ENCODE measurements around the gene SKIL.
"Not testable (repeated sequence)": the region's sequence is repeated elsewhere in the genome, so short reads cannot be mapped to it uniquely, and the experiment has no call there.

SKIL gene, protein sequence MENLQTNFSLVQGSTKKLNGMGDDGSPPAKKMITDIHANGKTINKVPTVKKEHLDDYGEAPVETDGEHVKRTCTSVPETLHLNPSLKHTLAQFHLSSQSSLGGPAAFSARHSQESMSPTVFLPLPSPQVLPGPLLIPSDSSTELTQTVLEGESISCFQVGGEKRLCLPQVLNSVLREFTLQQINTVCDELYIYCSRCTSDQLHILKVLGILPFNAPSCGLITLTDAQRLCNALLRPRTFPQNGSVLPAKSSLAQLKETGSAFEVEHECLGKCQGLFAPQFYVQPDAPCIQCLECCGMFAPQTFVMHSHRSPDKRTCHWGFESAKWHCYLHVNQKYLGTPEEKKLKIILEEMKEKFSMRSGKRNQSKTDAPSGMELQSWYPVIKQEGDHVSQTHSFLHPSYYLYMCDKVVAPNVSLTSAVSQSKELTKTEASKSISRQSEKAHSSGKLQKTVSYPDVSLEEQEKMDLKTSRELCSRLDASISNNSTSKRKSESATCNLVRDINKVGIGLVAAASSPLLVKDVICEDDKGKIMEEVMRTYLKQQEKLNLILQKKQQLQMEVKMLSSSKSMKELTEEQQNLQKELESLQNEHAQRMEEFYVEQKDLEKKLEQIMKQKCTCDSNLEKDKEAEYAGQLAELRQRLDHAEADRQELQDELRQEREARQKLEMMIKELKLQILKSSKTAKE

DNA sequence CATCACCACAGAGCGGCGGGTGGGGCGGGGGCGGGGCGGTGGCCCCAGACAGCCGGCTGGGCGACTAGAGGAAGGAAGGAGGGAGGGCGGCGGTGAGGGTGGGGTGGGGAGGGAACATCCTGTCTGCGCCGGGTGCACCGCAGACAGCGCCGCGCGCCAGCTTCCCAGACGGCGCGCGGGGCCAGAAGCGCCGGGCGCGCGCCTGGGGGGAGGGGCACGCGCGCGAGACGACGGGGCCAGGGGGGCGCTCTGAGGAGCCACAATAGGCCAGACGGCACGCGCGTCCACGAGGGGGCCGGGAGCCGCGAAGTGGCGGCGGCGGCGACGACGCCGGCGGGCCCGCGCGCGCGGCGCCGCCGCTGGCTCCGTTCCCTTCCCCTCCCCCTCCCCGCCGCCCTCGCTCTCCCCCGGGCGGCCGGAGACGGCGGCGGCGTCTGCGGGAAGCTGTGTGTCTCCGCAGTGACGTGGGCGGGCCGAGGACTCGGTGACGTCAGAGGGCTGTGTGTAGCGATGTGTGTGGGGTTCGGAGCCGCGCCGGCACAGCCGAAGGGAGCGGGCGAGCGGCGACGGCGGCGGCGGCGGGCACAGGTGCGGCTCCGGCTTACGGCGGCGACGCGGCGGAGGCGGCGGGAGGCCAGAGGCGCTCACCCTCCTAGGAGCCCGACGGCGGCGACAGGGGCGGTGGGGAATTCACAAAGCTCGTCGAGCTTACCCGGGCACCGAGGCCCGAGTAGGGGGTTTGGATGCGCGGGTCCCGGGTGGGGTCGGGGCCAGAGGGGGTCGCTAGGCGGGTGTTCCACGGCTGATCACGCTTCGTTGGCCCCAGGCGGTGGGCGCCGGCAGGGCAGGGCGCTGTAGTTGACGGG, at the start of gene SKIL:
Gene SKIL, plus strand, starts transcription at position 540 of the 866 bp plus-strand sequence. CDS start 2,617 bp downstream, outside the sequence.
- no peak for FAIRE-seq

DNA sequence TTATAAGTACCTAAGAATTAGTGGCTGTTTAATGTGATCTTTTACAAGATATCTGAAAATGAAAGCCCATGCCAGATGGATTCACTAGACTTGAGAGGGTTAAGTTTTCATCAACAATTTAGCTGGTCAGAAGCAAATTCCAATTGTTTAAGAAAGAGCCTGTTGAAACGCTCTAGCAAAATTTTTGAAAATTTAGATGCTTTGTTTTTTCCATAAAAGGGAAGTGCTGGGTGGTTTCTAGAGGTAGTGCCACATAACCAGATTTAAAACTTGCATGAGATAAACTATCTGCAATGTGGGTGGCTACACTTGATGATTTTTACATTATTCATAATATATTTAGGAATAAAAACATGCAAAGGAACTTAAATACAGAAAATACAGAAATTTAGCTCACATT, 48.5 kb upstream of the SKIL start:
- FAIRE-seq, result no peak

DNA sequence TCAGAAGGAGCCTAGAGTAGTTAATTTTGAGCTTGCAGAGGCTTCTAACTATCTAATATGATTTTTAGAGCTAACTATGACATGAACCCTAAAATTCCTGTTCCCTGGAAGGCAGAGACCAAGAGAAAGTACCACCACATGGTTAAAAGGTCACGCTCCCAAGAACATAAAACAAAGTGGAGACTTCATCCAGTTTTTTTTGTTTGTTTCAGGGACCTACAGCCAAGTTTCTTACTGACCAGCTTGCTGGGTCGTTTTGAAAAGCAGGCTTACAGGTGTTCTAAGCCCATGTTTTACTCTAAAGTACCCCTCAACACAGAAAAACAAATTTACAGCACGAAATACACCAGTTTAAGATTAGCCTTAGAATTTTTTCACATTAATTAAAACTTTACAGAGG, 39.6 kb upstream of the SKIL start:
- no peak for FAIRE-seq

DNA sequence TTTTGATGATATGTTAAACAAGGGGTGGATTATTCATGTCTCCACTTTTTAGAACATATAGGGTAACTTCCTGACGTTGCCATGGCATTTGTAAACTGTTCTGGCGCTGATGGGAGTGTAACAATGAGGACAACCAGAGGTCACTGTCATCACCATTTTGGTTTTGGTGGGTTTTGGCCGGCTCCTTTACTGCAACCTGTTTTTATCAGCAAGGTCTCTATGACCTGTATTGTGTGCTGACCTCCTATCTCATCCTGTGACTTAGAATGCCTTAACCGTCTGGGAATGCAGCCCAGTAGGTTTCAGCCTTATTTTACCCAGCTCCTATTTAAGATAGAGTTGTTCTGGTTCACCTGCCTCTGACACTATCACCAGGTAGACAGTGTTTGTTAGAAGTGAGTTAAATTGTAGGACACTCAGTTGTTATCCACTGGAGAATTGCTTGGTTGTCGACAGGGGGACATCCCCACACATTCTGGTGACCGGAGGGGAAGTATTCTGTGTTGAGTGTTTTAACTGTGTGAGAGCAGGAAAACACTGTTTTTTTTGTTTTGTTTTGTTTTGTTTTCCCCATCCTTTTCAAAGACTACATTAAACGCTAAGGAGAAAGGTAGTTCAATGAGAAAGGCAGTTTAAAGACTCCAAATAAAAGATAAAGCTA, 36.9 kb upstream of the SKIL start:
- no peak for FAIRE-seq

DNA sequence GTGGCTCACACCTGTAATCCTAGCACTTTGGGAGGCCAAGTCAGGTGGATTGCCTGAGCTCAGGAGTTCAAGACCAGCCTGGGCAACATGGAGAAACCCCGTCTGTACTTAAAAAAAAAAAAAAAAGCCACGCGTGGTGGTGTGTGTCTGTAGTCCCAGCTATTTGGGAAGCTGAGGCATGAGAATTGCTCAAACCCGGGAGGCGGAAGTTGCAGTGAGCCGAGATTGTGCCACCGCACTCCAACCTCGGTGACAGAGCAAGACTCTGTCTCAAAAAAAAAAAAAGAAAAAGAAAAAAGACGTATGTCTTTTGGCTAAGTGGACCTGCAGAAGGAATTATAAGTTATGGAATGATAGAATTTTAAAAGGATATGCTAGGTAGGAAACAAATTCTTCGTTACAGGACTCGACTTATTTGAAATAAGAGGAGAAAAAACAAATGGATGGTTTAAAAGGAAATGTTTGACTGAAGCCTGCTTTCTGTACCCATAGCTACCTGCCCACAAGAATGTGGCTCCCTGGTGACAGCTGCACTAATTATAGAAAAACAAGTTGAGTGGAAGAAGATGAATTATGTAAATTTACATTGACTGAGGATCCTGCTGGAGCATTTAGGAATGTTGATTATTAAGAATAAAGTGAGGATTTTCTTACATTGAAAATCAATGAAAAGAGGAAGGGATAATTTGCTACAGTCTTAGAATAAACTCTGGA, 36.0 kb upstream of the SKIL start:
- FAIRE-seq, result no peak

DNA sequence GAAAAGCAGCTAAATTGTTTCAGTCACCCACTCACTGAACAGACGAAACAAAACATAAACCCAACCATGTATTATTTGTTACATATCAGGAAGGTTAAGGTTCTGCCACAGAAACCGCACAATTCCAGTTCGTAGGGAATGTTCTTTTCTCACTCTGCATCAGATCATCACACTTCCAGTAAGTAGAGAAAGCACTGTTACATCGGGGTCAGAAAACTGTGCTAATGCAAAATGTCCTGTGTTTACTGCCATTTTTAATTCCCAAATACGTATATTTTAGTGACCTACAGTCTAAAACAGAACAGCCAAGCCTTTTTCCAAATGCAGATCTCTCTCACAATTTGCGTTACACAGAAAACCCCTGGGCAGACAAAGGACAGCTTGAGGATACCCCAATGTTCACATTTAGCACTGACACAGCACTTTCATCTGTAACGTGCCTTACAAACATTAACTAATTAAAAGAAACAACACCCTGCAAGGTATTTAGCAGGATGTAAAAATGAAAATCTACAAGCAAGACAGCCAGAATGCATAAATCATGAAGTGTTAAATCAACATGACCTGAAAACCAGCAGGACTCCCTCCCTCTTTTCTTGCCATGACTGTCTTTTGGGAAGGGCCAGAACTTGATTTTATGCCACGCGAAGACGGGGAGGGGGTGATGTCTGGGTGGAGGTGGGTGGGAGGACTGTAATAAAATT, 34.8 kb upstream of the SKIL start:
- FAIRE-seq, result no peak

DNA sequence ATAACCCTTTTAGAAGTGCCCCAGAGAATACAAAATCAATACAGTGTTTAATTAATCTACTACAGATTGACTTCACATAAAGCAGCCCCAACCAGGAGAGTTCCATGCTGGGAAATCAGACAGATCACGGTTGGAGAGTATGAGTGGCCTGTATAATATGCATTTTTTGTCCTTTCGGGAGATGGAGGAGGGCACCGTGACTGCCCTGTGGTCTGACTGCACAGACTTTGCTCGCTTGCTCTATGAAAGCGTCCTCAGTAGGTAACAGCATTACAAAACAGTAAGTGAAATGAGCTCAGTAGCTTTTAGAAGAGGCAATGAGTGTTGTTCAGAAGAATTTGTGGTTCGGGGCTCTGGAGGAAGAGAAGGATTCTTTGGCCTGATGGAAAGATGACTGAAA, 34.2 kb upstream of the SKIL start:
- no peak for FAIRE-seq

DNA sequence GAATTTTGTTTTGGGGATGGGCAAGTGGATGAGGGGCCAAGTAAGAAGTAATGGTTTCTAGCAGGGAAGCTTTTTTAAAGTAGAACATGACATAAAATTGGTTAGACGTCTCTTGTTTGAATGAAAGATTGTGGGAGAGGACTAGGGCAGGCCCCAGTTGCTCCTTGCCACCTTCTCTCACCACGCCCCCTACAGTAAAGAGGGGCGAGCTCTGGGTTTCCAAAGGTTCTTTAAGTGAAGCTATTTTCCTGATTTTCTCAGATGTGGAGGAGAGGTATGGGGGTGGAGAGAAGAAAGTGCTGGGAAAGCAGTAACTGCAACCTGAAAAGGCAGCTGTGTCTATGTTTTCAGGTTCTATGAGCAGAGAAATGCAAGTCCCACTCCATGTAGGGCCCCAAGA, 32.6 kb upstream of the SKIL start:
- FAIRE-seq, result no peak

DNA sequence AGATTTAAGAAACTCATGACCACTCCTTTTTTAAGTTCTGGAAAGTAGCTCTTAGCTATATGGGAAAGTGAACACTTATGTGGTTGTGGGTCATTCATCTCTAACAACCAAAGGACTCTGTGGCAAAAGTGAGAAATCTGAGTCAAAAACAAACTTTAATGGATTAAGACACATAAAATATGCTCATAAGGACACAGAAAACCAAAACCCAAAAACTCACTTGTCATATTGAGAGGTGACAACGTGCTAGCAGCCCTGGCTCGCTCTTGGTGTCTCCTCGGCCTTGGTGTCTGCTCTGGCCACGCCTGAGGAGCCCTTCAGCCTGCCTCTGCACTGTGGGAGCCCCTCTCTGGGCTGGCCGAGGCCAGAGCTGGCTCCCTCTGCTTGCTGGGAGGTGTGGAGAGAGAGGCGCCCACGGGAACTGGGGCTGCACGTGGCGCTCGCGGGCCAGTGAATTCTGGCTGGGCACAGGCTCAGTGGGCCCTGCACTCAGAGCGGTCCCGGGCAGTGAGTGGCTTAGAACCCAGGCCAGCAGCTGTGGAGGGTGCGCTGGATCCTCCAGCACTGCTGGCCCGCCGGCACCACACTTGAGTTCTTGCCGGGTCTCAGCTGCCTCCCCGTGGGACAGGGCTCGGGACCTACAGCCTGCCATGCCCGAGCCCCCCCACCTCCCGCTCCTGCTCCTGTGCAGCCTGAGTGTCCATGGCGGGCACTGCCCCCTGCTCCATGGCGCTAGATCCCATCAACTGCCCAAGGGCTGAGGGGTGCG, 30.3 kb upstream of the SKIL start:
- FAIRE-seq, result no peak

DNA sequence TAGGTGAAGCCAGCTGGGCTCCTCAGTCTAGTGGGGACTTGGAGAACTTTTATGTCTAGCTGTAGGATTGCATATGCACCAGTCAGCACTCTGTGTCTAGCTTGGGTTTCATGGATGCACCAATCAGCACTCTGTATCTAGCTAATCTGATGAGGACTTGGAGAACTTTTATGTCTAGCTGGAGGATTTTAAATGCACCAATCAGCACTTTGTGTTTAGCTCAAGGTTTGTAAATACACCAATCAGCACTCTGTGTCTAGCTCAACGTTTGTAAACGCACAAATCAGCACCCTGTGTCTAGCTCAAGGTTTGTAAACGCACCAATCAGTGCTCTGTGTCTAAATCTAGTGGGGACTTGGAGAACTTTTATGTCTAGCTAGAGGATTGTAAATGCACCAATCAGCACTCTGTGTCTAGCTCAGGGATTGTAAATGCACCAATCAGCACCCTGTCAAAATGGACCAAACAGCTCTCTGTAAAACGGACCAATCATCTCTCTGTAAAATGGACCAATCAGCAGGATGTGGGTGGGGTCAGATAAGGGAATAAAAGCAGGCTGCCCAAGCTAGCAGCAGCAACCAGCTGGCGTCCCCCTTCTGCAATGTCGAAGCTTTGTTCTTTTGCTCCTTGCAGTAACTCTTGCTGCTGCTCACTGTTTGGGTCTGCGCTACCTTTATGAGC, 29.5 kb upstream of the SKIL start:
- FAIRE-seq, result not testable (repeated sequence)

DNA sequence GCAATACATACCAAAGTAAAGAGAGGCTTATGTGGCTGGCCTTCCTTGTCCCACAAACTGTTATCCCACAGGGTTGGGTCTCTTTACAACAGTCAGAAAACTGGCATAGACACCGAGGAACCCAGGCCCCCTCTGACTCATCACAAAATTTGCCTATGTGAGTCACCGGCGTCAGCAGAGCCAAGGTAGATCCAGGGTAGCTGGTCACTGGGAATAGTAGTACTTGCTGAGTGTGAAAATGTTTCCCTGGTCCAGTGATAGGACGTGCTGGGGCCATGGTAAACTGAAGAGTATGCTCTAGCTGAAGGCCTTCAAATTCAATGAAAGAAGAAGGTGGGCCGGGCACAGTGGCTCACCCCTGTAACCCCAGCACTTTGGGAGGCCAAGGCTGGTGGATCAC, 27.1 kb upstream of the SKIL start:
- no peak for FAIRE-seq

DNA sequence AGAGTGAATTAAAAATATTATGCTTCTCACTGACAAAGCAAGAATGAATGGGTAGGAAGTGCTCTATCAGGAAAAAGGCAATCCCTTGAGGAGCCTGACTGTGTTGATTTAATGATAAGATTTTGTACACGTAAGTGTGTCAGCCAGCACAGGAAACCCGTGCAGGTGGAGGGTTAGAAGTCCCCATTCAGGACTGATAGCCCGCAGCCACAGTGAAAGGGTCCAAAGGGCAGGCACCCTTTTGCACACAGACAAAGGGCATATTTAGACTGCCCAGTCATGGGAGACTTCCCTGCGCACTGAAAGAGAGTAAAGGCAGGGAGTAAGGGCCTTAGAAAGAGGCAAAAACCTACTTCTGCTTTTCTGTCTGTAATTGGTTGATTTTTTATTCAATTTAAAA, 26.4 kb upstream of the SKIL start:
- no peak for FAIRE-seq

DNA sequence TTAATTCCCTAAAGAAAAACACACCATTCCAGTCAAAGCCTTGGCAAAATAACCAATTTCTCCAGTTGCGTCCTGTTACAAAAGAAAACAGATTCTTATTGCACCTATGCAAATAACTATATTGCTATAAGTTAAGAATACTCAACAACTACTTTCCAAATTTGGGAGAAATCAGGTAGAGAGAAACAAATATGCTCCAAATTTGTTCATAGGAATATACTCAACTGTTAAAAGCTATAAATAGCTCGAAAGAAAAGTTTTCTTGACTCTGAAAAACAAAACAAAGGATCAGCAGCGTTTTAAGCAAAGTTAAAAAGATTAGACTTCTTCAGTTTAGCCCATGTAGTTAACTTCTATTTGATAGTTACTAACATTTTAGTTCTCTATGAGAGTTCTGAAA, 20.1 kb upstream of the SKIL start:
- FAIRE-seq, result no peak

DNA sequence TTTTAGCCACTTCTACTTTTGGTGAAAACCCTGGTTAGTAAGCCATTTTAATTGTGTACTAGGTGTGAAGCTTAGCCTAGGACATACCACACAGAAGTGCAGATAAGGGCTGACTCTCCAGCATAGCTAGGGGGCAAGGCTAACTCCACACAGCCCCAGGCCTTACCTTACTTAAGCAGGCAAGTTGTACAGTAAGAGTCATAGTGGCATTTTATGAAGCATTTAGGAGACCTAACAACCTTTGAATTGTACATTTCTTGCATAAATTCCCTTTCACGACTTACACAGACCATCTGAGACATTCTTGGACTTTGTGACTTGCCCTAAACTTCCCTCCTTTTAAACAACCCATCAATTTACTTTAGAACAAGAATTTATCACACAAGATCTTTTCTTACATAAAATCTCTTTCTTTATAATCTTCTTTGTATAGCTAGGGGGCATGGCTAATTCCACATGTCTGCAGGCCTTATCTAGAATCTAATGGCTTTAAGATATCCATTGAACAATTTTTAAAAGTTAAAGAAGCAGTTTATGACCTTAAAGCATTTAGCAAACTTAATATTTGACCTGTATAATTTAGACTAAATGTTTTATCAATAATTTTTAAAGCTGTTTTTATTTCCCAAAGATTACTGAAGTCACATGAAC, 18.7 kb upstream of the SKIL start:
- no peak for FAIRE-seq

DNA sequence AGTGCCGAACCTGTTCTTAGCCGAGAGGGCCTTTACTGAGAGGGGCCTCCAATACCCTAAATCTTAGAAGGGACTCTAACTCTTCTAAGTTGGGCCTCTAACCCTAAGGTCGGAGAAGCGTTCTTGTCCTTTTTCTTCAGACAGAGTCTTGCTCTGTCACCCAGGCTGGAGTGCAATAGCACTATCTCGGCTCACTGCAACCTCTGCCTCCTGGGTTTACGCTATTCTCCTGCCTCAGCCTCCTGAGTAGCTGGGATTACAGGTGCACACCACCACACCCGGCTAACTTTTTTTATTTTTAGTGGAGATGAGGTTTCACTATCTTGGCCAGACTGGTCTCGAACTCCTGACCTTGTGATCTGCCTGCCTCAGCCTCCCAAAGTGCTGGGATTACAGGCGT, 15.2 kb upstream of the SKIL start:
- not testable (repeated sequence) for FAIRE-seq

DNA sequence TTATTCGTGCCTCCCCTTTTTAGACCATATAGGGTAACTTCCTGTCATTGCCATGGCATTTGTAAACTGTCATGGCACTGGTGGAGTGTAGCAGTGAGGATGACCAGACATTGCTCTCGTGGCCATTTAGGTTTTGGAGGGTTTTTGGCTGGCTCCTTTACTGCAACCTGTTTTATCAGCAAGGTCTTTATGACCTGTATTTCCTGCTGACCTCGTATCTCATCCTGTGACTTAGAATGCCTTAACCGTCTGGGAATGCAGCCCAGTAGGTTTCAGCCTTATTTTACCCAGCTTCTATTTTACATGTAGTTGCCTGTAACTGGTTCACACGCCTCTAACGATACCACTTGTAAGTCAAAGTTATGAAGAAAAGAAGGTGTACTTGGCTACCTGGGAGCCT, 13.7 kb upstream of the SKIL start:
- FAIRE-seq, result not testable (repeated sequence)

DNA sequence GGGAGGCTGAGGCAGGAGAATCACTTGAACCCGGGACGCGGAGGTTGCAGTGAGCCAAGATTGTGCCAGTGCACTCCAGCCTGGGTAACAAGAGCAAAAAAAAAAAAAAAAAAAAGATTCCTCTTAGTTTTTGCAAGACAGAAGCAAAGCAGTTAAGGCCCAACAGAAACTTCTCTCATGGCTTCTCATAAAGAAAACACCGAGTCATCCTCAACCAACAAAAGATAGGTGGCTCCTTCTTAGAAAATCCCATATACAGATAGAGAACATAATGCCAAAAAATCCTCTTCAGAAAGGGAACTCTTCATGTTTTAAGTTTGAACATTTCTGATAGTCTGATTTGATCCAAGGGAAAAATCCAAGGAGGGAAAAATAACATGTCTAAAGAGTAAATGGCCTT, 12.5 kb upstream of the SKIL start:
- no peak for FAIRE-seq

DNA sequence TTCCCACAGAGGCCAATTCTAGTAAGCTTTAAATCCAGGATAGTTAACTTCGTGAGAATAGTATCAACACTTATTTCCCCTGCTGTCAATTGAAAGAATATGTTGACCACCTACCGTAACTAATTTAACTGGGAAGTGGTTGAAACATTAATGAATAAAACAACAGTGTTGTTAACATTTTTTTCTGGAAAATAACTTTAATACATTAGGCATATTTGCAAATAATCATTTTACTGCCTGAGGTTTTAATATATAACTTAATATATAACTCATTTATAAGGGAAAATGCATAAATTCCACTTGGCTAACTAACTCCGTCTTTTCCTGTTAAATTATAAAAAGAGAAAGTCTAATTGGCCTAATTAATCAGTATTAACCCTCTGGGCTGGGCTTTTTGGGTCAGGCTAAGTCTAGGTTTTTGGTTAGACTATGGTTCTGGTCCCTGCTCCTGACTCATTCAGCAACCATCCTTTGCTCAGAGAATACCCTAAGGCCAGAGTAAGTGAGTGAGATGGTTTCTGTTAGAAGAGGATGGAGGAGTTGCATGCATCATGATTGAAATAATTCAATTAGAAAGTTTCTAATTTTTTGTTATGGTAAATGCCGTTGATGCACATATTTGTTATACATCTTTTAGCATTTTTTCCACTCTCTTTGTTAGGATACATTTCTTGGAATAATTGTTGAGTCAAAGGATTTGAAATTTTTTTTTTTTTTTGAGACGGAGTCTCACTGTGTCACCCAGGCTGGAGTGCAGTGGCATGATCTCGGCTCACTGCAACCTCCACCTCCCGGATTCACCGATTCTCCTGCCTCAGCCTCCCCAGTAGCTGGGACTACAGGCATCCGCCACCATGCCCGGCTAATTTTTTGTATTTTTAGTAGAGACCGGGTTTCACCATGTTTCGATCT, 10.8 kb upstream of the SKIL start:
- no peak for FAIRE-seq

Data from TTC549 (cell line).